Mammary epithelial cell (primary cell): ENCODE measurements around the gene C14orf132.
"Not testable (repeated sequence)": the region's sequence is repeated elsewhere in the genome, so short reads cannot be mapped to it uniquely, and the experiment has no call there.

Experiments
- CTCF ChIP-seq, 2 donors: IDR thresholded peaks in 1 of 2; conservative IDR thresholded peaks in 1 of 2; 2 replicates each; pipeline ENCODE4 v1.5.1; 2011 to 2012; ENCODE audit warnings: inconsistent platforms in 2 of 2, low read length in 2 of 2, mild to moderate bottlenecking in 2 of 2, control low read depth in 1 of 2, low read depth in 1 of 2; ENCODE audit not compliant: insufficient read depth in 1 of 2; ENCODE audit errors: extremely low read depth in 1 of 2
- EZH2 ChIP-seq: IDR thresholded peaks from 2 replicates; pipeline ENCODE4 v1.6.1; 2012; ENCODE audit warnings: low read length, inconsistent platforms, borderline replicate concordance

GRCh38 chr14:96012757-96013156 lies 26.4 kb upstream of the C14orf132 start:
- TF ChIP-seq CTCF (conservative IDR thresholded peaks at IDR 0.05 in 1 of 2, IDR thresholded peaks at IDR 0.05 in 1 of 2; ENCODE audit: extremely low read depth in 1 of 2, insufficient read depth in 1 of 2, low read depth in 1 of 2, low read length in 2 of 2); EZH2: not testable (repeated sequence)
